Measurements from ENCODE around the gene TP53I11.

- TF ChIP-seq EZH2 (IDR thresholded peaks at IDR 0.05; ENCODE audit: borderline replicate concordance, insufficient read depth, low read depth, low read length, poor library complexity, severe bottlenecking) (no peak), CTCF (IDR thresholded peaks at IDR 0.05) (no peak)
Measured at GRCh38 chr11:44994753-44995152, 44.1 kb upstream of the TP53I11 start.

Data from B cell (primary cell).